IMR-90 (cell line): ENCODE measurements around the gene DNAI2.

Experiments
- MAFK ChIP-seq: IDR thresholded peaks from 2 replicates; pipeline ENCODE4 v1.6.1; 2012; ENCODE audit warnings: low read depth, low read length, improper control_type of control experiment
- POLR2A ChIP-seq: IDR thresholded peaks from 2 replicates; pipeline ENCODE4 v1.6.1; 2012; ENCODE audit warnings: mild to moderate bottlenecking, low read depth, low read length
- SMC3 ChIP-seq: fragments of 150-350 bp; IDR thresholded peaks from 2 replicates; pipeline ENCODE4 v1.6.1; 2016; ENCODE audit warnings: low read depth, mild to moderate bottlenecking, antibody characterized with exemption, low read length, moderate library complexity
- TF ChIP-seq, protein P1 (sequence below): conservative IDR thresholded peaks from 2 replicates; pipeline ENCODE4 v1.5.1; 2012; ENCODE audit warnings: mild to moderate bottlenecking, low read depth, low read length, improper control_type of control experiment
- TF ChIP-seq, protein P2 (sequence below): fragments of 150-350 bp; IDR thresholded peaks from 2 replicates; pipeline ENCODE4 v1.6.1; 2016; ENCODE audit warnings: low read depth, mild to moderate bottlenecking, low read length, moderate library complexity, borderline replicate concordance
- TF ChIP-seq, protein P3 (sequence below): fragments of 150-350 bp; IDR thresholded peaks from 2 replicates; pipeline ENCODE4 v1.6.1; 2017; ENCODE audit warnings: mild to moderate bottlenecking, antibody characterized with exemption, low read length, low read depth

DNA sequence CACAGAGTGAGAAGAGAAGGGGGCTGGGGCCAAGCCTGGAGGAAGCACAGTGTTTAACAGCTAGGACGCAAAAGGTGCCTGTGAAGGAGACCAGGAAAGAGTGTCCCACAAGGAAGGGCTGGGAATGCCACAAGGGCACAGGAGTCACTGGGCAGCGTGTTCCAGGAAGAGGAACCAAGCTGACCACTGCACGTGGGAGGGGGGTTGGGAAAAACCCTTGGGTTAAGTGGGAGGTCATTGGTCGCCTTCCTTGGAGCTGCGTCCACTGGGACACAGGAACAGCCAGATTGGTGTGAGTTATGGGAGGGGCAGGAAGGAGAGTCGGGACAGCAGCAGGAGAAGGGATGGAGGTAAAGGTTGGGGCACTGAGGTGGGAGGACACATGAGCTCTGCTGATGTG lies 47.8 kb upstream of the DNAI2 start:
- no peak for TF ChIP-seq POLR2A
- TF ChIP-seq MAFK, result no peak
- TF ChIP-seq, protein P1, sequence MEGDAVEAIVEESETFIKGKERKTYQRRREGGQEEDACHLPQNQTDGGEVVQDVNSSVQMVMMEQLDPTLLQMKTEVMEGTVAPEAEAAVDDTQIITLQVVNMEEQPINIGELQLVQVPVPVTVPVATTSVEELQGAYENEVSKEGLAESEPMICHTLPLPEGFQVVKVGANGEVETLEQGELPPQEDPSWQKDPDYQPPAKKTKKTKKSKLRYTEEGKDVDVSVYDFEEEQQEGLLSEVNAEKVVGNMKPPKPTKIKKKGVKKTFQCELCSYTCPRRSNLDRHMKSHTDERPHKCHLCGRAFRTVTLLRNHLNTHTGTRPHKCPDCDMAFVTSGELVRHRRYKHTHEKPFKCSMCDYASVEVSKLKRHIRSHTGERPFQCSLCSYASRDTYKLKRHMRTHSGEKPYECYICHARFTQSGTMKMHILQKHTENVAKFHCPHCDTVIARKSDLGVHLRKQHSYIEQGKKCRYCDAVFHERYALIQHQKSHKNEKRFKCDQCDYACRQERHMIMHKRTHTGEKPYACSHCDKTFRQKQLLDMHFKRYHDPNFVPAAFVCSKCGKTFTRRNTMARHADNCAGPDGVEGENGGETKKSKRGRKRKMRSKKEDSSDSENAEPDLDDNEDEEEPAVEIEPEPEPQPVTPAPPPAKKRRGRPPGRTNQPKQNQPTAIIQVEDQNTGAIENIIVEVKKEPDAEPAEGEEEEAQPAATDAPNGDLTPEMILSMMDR, result no peak
- no peak for TF ChIP-seq SMC3
- TF ChIP-seq, protein P2, sequence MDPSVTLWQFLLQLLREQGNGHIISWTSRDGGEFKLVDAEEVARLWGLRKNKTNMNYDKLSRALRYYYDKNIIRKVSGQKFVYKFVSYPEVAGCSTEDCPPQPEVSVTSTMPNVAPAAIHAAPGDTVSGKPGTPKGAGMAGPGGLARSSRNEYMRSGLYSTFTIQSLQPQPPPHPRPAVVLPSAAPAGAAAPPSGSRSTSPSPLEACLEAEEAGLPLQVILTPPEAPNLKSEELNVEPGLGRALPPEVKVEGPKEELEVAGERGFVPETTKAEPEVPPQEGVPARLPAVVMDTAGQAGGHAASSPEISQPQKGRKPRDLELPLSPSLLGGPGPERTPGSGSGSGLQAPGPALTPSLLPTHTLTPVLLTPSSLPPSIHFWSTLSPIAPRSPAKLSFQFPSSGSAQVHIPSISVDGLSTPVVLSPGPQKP, result no peak
- TF ChIP-seq, protein P3, sequence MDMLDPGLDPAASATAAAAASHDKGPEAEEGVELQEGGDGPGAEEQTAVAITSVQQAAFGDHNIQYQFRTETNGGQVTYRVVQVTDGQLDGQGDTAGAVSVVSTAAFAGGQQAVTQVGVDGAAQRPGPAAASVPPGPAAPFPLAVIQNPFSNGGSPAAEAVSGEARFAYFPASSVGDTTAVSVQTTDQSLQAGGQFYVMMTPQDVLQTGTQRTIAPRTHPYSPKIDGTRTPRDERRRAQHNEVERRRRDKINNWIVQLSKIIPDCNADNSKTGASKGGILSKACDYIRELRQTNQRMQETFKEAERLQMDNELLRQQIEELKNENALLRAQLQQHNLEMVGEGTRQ, result no peak
